Measurements from ENCODE around the gene HOMER2. TPM values are rescaled to one million over a fixed set of nuclear protein-coding genes. Genes with fewer than 3 reads are reported as not detected.

HOMER2 gene
- total and polyA plus RNA-seq, 2 of the 13 experiments (the other 11 are each of a cell fraction or from before 2014, with no cell fraction given) = 12.9 to 14.1 TPM

GRCh38 chr15:82809308-82810060 is 143.0 kb downstream of the HOMER2 start, which contains the start of gene WHAMM (continued):
- no peak for TF ChIP-seq ZHX2 (IDR thresholded peaks at IDR 0.05; ENCODE audit: low read depth)
- TF ChIP-seq ZHX2 (CRISPR knock-in tag; IDR thresholded peaks at IDR 0.05; ENCODE audit: borderline replicate concordance) = no peak
- TF ChIP-seq HMG20B (CRISPR knock-in tag; conservative IDR thresholded peaks at IDR 0.05) = no peak
- TF ChIP-seq FOXP4 (CRISPR knock-in tag; IDR thresholded peaks at IDR 0.05) = no peak
- TF ChIP-seq CHD4 (IDR thresholded peaks at IDR 0.05; ENCODE audit: borderline replicate concordance, low read length) = no peak
- 0 out of 2 replicates have a peak, but pooled peaks have one; percentile 39 for TF ChIP-seq GATA4 (IDR thresholded peaks at IDR 0.05; ENCODE audit: borderline replicate concordance, low read depth)
- no peak for TF ChIP-seq HNF1A (IDR thresholded peaks at IDR 0.05; ENCODE audit: low read depth)
- 0 out of 2 replicates have a peak, but pooled peaks have one; percentile 35 for TF ChIP-seq HNF1A (CRISPR knock-in tag; IDR thresholded peaks at IDR 0.05; ENCODE audit: borderline replicate concordance)
- no peak for TF ChIP-seq MED8 (CRISPR knock-in tag; IDR thresholded peaks at IDR 0.05; ENCODE audit: insufficient replicate concordance)
- TF ChIP-seq ZNF256 (CRISPR knock-in tag; conservative IDR thresholded peaks at IDR 0.05) = no peak
- TF ChIP-seq ZSCAN9 (CRISPR knock-in tag; IDR thresholded peaks at IDR 0.05; ENCODE audit: borderline replicate concordance) = peak; percentile 61
- TF ChIP-seq ZNF557 (CRISPR knock-in tag; IDR thresholded peaks at IDR 0.05) = peak; percentile 55; the same call in 1 of the 2 replicates
- TF ChIP-seq KDM1A (CRISPR knock-in tag; IDR thresholded peaks at IDR 0.05) = 0 out of 2 replicates have a peak, but pooled peaks have one; percentile 29
- no peak for TF ChIP-seq NCOA5 (CRISPR knock-in tag; IDR thresholded peaks at IDR 0.05)
- TF ChIP-seq ZNF121 (CRISPR knock-in tag; IDR thresholded peaks at IDR 0.05) = no peak
- TF ChIP-seq FOXP1 (IDR thresholded peaks at IDR 0.05) = no peak
- no peak for TF ChIP-seq FOXP1 (CRISPR knock-in tag; IDR thresholded peaks at IDR 0.05)
